Endothelial cell of umbilical vein (primary cell): ENCODE data around the gene SH3PXD2A. TPM values are rescaled to one million over a fixed set of nuclear protein-coding genes. Genes with fewer than 3 reads are reported as not detected.

ENCODE experiments used
- BruUV-seq: library from RNA; stranded (reverse); fragments of 400-500 nt; replicated peaks from 2 replicates; lab custom pipeline; 2021; lab: Mats Ljungman, UMichigan
- CTCF ChIA-PET: fragments of 300-600, 350-600 bp; sonication (Branson Sonifier 250); formaldehyde crosslinking; loops from one replicate; lab custom pipeline; 2021; ENCODE audit warnings: antibody characterized with exemption, inconsistent platforms; lab: Charles Lee
- POLR2A ChIA-PET: fragments of 300-600, 350-600 bp; sonication (Branson Sonifier 250); formaldehyde crosslinking; loops from one replicate; lab custom pipeline; 2021; ENCODE audit warnings: antibody characterized with exemption, inconsistent platforms; lab: Charles Lee
- DNase-seq: peaks from one replicate; pipeline ENCODE4 v3.0.0-alpha.2; 2011; ENCODE audit warnings: low read depth, low spot score
- FAIRE-seq: peaks from 2 replicates; lab custom pipeline; 2011; peaks lifted over from hg19 to GRCh38; lab: Jason Lieb, UNC
- H2AFZ ChIP-seq: 2 replicates; pipeline ENCODE4 v1.6.0; 2012; ENCODE audit warnings: low read depth, low read length, control low read depth, inconsistent platforms
- H3K27ac ChIP-seq: 2 replicates; pipeline ENCODE4 v1.5.1; 2011; ENCODE audit warnings: low read depth, mild to moderate bottlenecking, control low read depth, low read length, moderate library complexity; ENCODE audit not compliant: insufficient read depth
- H3K27me3 ChIP-seq, 2 experiments: 2 replicates each; pipeline versions ENCODE4 v1.6.0 to v1.6.1; 2011; ENCODE audit warnings: low read length in 2 of 2, mixed read lengths in 1 of 2; ENCODE audit not compliant: control insufficient read depth in 2 of 2, insufficient read depth in 2 of 2
- H3K36me3 ChIP-seq, 2 experiments: 2 replicates in 1 of 2; 3 replicates in 1 of 2; pipeline ENCODE4 v1.5.1; 2011; ENCODE audit warnings: low read length in 2 of 2, mild to moderate bottlenecking in 1 of 2, moderate library complexity in 1 of 2; ENCODE audit not compliant: control insufficient read depth in 2 of 2, insufficient read depth in 2 of 2; ENCODE audit errors: extremely low read depth in 1 of 2
- H3K4me1 ChIP-seq: 3 replicates; pipeline ENCODE4 v1.5.1; 2011; ENCODE audit warnings: mild to moderate bottlenecking, low read length; ENCODE audit not compliant: control insufficient read depth, insufficient read depth; ENCODE audit errors: extremely low read depth
- H3K4me2 ChIP-seq: 2 replicates; pipeline ENCODE4 v1.6.1; 2011; ENCODE audit warnings: low read length, control low read depth, mixed read lengths; ENCODE audit not compliant: insufficient read depth
- H3K4me3 ChIP-seq, 3 experiments: fragments of 200-600 bp in 1 of 3; sonication (generic), shearing (Covaris generic) in 1 of 3; replicated peaks in 1 of 3; 2 replicates each; pipeline ENCODE4 v1.5.1; 2011 to 2016; ENCODE audit warnings: control low read depth in 3 of 3, low read length in 3 of 3, mild to moderate bottlenecking in 2 of 3, inconsistent platforms in 1 of 3, low read depth in 1 of 3, moderate library complexity in 1 of 3; ENCODE audit not compliant: insufficient read depth in 1 of 3
- H3K79me2 ChIP-seq: 2 replicates; pipeline ENCODE4 v1.6.0; 2012; ENCODE audit warnings: low read length, inconsistent platforms; ENCODE audit not compliant: control insufficient read depth, insufficient read depth
- H3K9ac ChIP-seq: replicated peaks from 2 replicates; pipeline ENCODE3; 2011; ENCODE audit warnings: low read length, control low read depth; ENCODE audit not compliant: insufficient read depth; ENCODE audit errors: extremely low read depth
- H3K9me1 ChIP-seq: replicated peaks from 3 replicates; pipeline ENCODE4 v1.6.0; 2011; ENCODE audit warnings: mild to moderate bottlenecking, low read length; ENCODE audit not compliant: control insufficient read depth, insufficient read depth; ENCODE audit errors: extremely low read depth
- H3K9me3 ChIP-seq: replicated peaks from 2 replicates; pipeline ENCODE4 v1.5.1; 2012; ENCODE audit warnings: low read length, inconsistent platforms; ENCODE audit not compliant: control insufficient read depth, insufficient read depth
- H4K20me1 ChIP-seq: replicated peaks from 2 replicates; pipeline ENCODE3; 2011; ENCODE audit warnings: mild to moderate bottlenecking, low read length; ENCODE audit not compliant: control insufficient read depth, insufficient read depth; ENCODE audit errors: extremely low read depth
- EZH2 ChIP-seq: IDR thresholded peaks from 2 replicates; pipeline ENCODE4 v1.6.1; 2012; ENCODE audit warnings: borderline replicate concordance, low read depth, mild to moderate bottlenecking, moderate library complexity, low read length, inconsistent platforms; ENCODE audit not compliant: severe bottlenecking
- FOS ChIP-seq: IDR thresholded peaks from 2 replicates; pipeline ENCODE4 v1.6.1; 2011; ENCODE audit warnings: mild to moderate bottlenecking, low read length, moderate library complexity, borderline replicate concordance; ENCODE audit not compliant: insufficient read depth
- GATA2 ChIP-seq: IDR thresholded peaks from 2 replicates; pipeline ENCODE4 v1.7.0; 2011; ENCODE audit warnings: low read depth, mild to moderate bottlenecking, moderate library complexity, mixed read lengths, low read length; ENCODE audit not compliant: insufficient read length, insufficient read depth
- JUN ChIP-seq: IDR thresholded peaks from 2 replicates; pipeline ENCODE4 v1.6.1; 2011; ENCODE audit warnings: borderline replicate concordance, low read depth; ENCODE audit not compliant: insufficient read length, insufficient read depth
- MAX ChIP-seq: IDR thresholded peaks from 2 replicates; pipeline ENCODE4 v1.6.1; 2011; ENCODE audit not compliant: insufficient read depth, insufficient read length
- MYC ChIP-seq: IDR thresholded peaks from one replicate; pipeline ENCODE4 v1.6.1; 2011; ENCODE audit warnings: mild to moderate bottlenecking, low read depth, low read length
- POLR2A ChIP-seq: IDR thresholded peaks from 2 replicates; pipeline ENCODE4 v1.6.1; 2012; ENCODE audit warnings: low read depth, mild to moderate bottlenecking, control low read depth, low read length
- POLR2AphosphoS5 ChIP-seq: IDR thresholded peaks from 2 replicates; pipeline ENCODE4 v1.6.1; 2012; ENCODE audit warnings: low read depth, mild to moderate bottlenecking, control low read depth, low read length, moderate library complexity; ENCODE audit not compliant: insufficient read depth
- dilution Hi-C: fragments of 300-500 bp; cut with MboI; formaldehyde crosslinking; loops from one replicate; pipeline ENCODE4 v1.15.0; 2019; ENCODE audit warnings: low sequenced_read_pairs; ENCODE audit not compliant: extremely low pct_ligation_motif_present
- intact Hi-C: fragments of 100-400 bp; cut with micrococcal nuclease; formaldehyde crosslinking; loops from one replicate; pipeline ENCODE4 v1.10.0; 2022
- polyA plus RNA-seq, 4 experiments: library from polyadenylated mRNA; depleted of rRNA in 3 of 4; stranded (reverse) in 3 of 4; unstranded in 1 of 4; fragments of >200 nt; gene quantifications; 2 replicates each; pipeline versions ENCODE4 v1.2.1 to v1.2.3, GENCODE V29; 2011 to 2012; ENCODE audit warnings: missing spikeins in 1 of 4
- total RNA-seq: library from RNA; stranded (reverse); gene quantifications from 2 replicates; pipeline ENCODE4 v1.2.3, GENCODE V29; 2021
- TF ChIP-seq, protein P1 (sequence below), 2 donors: IDR thresholded peaks; 1 replicate in 1 of 2; 2 replicates in 1 of 2; pipeline ENCODE4 v1.5.1; 2011; ENCODE audit warnings: low read length in 2 of 2, mild to moderate bottlenecking in 2 of 2, moderate library complexity in 2 of 2, control low read depth in 1 of 2, inconsistent platforms in 1 of 2, low read depth in 1 of 2; ENCODE audit not compliant: insufficient read depth in 1 of 2; ENCODE audit errors: extremely low read depth in 1 of 2

SH3PXD2A gene
- total and polyA plus RNA-seq, 2 donors (not counting 3 experiments of a cell fraction or from before 2014, with no cell fraction given) = 1.4 to 5.1 TPM

DNA sequence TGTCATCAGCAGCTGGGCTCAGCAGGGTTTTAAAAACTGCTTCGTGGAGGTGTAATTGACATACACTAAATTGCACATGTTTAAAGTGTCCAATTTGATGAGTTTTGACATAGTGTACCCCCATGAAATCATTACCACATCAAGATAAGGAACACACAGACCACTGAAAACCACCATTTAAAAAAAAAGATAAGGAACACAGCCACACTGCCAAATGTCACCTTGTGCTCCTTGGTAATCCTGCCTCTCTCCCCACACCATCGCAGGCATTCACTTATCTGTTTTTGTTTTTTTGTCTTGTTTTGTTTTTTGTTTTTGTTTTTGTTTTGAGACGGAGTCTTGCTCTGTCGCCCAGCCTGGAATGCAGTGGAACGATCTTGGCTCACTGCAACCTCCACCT, 286.9 kb downstream of the SH3PXD2A start:
- H2AFZ ChIP-seq = no peak overlapping the region
- ChIA-PET POLR2A (no interaction called here), CTCF (interaction anchor here (1.7 kb wide), 1 partner anchor 24 kb away, joined by 4 read pairs; no protein-coding TSS in a partner anchor)
- dilution Hi-C loops = no loop called here
- H3K36me3 ChIP-seq = no peaks in the 10 kb centered on the region
- BruUV-seq = no TSS peak
- H3K9me3 ChIP-seq = no peaks in the 10 kb centered on the region
- no peaks in the 10 kb centered on the region for H3K9me1 ChIP-seq
- TF ChIP-seq JUN = no peak
- TF ChIP-seq, protein P1, sequence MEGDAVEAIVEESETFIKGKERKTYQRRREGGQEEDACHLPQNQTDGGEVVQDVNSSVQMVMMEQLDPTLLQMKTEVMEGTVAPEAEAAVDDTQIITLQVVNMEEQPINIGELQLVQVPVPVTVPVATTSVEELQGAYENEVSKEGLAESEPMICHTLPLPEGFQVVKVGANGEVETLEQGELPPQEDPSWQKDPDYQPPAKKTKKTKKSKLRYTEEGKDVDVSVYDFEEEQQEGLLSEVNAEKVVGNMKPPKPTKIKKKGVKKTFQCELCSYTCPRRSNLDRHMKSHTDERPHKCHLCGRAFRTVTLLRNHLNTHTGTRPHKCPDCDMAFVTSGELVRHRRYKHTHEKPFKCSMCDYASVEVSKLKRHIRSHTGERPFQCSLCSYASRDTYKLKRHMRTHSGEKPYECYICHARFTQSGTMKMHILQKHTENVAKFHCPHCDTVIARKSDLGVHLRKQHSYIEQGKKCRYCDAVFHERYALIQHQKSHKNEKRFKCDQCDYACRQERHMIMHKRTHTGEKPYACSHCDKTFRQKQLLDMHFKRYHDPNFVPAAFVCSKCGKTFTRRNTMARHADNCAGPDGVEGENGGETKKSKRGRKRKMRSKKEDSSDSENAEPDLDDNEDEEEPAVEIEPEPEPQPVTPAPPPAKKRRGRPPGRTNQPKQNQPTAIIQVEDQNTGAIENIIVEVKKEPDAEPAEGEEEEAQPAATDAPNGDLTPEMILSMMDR (IDR thresholded peaks at IDR 0.05; ENCODE audit: extremely low read depth in 1 of 2, insufficient read depth in 1 of 2, low read depth in 1 of 2, low read length in 2 of 2) = no peak
- no peak for TF ChIP-seq POLR2AphosphoS5
- TF ChIP-seq GATA2 = no peak
- no peak for TF ChIP-seq MYC
- TF ChIP-seq POLR2A = no peak
- no peak for TF ChIP-seq FOS
- TF ChIP-seq MAX = no peak
- no peak for TF ChIP-seq EZH2
- no peak for DNase-seq
- H3K27me3 ChIP-seq = peaks cover 7 to 9% of the 10 kb centered on the region in 2 experiments
- no peak overlapping the region for H3K9ac ChIP-seq
- no peaks in the 10 kb centered on the region for H4K20me1 ChIP-seq
- no peaks in the 10 kb centered on the region for H3K4me1 ChIP-seq
- intact Hi-C loops = no loop called here
- H3K27ac ChIP-seq = no peak overlapping the region
- H3K79me2 ChIP-seq = no peaks in the 10 kb centered on the region
- FAIRE-seq = no peak
- no peak overlapping the region for H3K4me3 ChIP-seq
- no peak overlapping the region for H3K4me2 ChIP-seq
